COLO668 (cell line): Measurements from ENCODE around the gene SLC18A3.

Experiments used
- DNase-seq: peaks from one replicate; lab custom pipeline; 2025; ENCODE audit not compliant: unreplicated experiment; lab: John Stamatoyannopoulos, UW

Gene SLC18A3

DNA sequence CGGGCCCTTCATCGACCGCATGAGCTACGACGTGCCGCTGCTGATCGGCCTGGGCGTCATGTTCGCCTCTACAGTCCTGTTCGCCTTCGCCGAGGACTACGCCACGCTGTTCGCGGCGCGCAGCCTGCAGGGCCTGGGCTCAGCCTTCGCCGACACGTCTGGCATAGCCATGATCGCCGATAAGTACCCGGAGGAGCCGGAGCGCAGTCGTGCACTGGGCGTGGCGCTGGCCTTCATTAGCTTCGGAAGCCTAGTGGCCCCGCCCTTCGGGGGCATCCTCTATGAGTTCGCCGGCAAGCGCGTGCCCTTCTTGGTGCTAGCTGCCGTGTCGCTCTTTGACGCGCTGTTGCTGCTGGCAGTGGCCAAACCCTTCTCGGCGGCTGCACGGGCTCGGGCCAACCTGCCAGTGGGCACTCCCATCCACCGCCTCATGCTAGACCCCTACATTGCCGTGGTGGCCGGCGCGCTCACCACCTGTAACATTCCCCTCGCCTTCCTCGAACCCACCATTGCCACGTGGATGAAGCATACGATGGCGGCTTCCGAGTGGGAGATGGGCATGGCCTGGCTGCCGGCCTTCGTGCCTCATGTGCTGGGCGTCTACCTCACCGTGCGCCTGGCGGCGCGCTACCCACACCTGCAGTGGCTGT, 1.2 kb downstream of the SLC18A3 start:
- peak; percentile 29 for DNase-seq

- DNase-seq: no peak
Observed at GRCh38 chr10:49611816-49612512, 1.9 kb downstream of the SLC18A3 start.

- peak; percentile 4 for DNase-seq
Observed at GRCh38 chr10:49612513-49613164, 2.5 kb downstream of the SLC18A3 start.

GRCh38 chr10:49613165-49613881, 3.2 kb downstream of the SLC18A3 start:
- DNase-seq: no peak

GRCh38 chr10:49613882-49614241, 3.8 kb downstream of the SLC18A3 start, which contains the start of gene CHAT:
TSS of gene CHAT (plus strand) at chr10:49614037. CDS start at chr10:49614190, 153 bp downstream.
- DNase-seq: no peak

DNA sequence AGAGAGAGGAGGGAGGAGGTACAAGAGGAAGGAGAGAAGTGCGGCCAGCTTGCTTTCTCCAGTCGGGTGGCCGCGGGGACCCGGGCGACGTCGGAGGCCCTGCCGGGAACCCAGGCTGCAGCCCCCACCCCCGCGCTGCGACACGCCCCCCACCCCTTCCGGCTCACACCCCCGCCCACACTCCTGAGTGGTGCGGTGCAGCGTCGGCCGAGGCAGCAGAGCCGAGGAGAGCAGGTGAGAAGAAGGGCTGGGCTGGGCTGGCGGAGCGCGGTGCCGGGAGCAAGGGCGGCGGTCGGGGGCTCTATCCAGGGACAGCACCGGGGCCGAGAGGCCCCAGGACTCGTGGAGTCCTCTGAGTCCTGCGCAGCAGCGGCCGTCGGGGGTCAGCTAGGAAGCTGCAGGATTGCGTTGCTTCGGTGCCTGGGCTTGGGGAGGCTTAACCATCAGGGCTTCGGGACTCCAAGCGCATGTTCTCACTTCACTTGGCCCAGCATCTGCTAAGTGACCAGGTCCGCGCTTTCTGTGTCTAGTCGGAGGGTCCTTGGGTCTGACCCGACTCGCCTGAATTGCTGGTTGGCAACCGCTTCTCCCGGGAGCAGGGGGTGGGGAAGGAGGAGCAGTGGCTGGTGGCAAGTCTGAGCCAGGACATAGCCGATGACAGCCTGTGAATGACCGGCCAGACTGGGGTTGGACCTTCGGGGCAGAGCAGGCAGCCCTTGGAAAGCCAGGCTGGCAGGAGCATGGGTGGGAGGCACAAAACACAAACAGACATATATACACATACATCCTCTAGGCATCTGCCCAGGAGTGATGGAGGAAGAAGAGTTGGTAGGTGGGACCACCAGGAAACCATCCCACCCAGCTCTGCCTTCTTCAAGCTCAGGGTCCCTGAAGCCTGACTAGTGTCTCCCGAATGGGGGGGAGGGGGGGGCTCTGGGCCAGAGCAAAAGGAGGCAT, 4.4 kb downstream of the SLC18A3 start:
- no peak for DNase-seq

- DNase-seq: no peak
Observed at GRCh38 chr10:49615213-49615612, 5.1 kb downstream of the SLC18A3 start.

GRCh38 chr10:49615721-49616120, 5.6 kb downstream of the SLC18A3 start:
- no peak for DNase-seq

GRCh38 chr10:49616421-49617101, 6.5 kb downstream of the SLC18A3 start:
- no peak for DNase-seq

GRCh38 chr10:49617121-49618020, 7.3 kb downstream of the SLC18A3 start:
- DNase-seq: no peak

- DNase-seq: no peak
Observed at GRCh38 chr10:49618821-49619220, 8.7 kb downstream of the SLC18A3 start.

- no peak for DNase-seq
Observed at GRCh38 chr10:49619613-49620012, 9.5 kb downstream of the SLC18A3 start.

GRCh38 chr10:49620286-49620810, 10.2 kb downstream of the SLC18A3 start:
- no peak for DNase-seq

GRCh38 chr10:49620841-49621378, 10.8 kb downstream of the SLC18A3 start:
- no peak for DNase-seq

GRCh38 chr10:49621561-49621960, 11.5 kb downstream of the SLC18A3 start:
- DNase-seq: no peak

GRCh38 chr10:49622426-49623425, 12.6 kb downstream of the SLC18A3 start:
- DNase-seq: no peak

- DNase-seq: no peak
Observed at GRCh38 chr10:49624629-49625028, 14.5 kb downstream of the SLC18A3 start.
